ENCODE data around the gene DNAJC2. TPM values are rescaled to one million over a fixed set of nuclear protein-coding genes. Genes with fewer than 3 reads are reported as not detected.
A peak's percentile ranks its signal among the peaks of the same experiment; 100 is the strongest.

Gene DNAJC2, protein sequence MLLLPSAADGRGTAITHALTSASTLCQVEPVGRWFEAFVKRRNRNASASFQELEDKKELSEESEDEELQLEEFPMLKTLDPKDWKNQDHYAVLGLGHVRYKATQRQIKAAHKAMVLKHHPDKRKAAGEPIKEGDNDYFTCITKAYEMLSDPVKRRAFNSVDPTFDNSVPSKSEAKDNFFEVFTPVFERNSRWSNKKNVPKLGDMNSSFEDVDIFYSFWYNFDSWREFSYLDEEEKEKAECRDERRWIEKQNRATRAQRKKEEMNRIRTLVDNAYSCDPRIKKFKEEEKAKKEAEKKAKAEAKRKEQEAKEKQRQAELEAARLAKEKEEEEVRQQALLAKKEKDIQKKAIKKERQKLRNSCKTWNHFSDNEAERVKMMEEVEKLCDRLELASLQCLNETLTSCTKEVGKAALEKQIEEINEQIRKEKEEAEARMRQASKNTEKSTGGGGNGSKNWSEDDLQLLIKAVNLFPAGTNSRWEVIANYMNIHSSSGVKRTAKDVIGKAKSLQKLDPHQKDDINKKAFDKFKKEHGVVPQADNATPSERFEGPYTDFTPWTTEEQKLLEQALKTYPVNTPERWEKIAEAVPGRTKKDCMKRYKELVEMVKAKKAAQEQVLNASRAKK
- 10 to 100 TPM; 15.6 to 18.5 TPM for polyA plus RNA-seq

DNA sequence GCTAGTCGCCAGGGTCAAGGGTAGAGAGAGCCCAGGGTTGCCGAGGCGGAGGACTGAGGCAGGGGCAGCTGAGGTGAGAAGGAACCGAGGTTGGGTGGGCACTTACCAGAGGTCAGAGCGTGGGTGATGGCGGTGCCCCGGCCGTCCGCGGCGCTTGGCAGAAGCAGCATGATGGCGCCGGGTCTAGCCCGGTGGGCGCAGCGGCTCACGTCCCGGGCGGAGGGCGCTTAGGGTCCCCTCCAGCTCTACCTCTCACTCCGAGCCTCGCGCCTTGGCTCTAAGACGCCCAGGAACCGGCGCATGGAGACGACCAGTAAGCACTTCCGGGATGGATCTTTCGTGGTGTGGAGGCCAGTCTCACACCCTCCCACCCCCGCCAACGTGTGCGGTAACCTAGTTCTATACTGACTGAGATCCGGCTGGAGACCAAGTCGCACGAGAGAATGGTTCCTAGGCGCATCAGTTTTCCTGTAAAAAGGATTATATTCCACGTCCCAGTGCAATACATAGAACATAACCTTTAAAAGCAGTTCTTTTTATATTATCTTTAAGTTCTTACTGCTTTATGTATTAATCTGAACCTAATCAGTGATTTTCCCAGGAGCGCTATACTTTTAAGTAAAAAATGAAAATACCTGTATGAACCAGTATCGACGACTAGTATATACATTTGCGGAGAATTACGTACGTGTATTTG is at the start of gene DNAJC2:
TSS of gene DNAJC2 (minus strand) at position 315 of the 697 bp plus-strand sequence. CDS start at position 170, 145 bp downstream.
- 7 to 8% methylated on average over 40 to 43 of the region's 43 CpGs for WGBS, 2 donors
- Histone ChIP-seq H3K4me3 (ENCODE audit: low read depth in 1 of 2, low read length in 2 of 2) (peak within 1 kb of the TSS; percentile 89 to 92), H3K27me3 (ENCODE audit: control insufficient read depth in 1 of 2, insufficient read depth in 2 of 2, low read length in 2 of 2) (no peaks in the 10 kb centered on the region), H3K27ac (ENCODE audit: low read depth in 2 of 2, low read length in 1 of 2) (peak within 1 kb of the TSS; percentile 68 to 87), H3K36me3 (ENCODE audit: control insufficient read depth in 2 of 2, insufficient read depth in 2 of 2, low read length in 1 of 2) (peaks cover 4 to 6% of the 10 kb centered on the region in 2 donors), H3K9me3 (ENCODE audit: control insufficient read depth in 2 of 2, insufficient read depth in 1 of 2, low read depth in 1 of 2, low read length in 1 of 2) (no peaks in the 10 kb centered on the region), H3K4me1 (ENCODE audit: control insufficient read depth in 2 of 2, insufficient read depth in 2 of 2, low read length in 1 of 2) (peaks cover 0 to 3% of the 10 kb centered on the region in 2 donors)

DNA sequence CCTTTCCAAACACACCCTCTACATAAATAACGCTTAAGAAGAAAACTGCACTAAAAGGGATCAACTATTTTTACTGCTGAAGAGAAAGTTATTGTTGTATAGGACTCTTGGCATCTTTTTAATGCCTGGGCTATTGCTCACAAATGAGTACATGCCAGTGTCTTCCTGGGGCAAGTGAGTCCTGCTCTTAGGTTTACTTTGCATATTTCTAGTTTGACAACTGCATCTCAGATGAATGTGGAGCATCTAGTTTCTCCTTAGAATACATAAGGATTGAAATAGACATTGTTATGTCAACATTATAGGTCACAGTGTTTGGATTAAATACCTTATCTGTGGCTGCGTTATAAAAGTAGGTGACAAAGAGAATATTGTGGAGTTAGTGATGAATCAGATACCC is 47.4 kb upstream of the DNAJC2 start:
- 63 to 64% methylated on average over 2 of the region's 2 CpGs for WGBS, 2 donors
- Histone ChIP-seq H3K36me3 (ENCODE audit: control insufficient read depth in 2 of 2, insufficient read depth in 2 of 2, low read length in 1 of 2) (no peaks in the 10 kb centered on the region), H3K27me3 (ENCODE audit: control insufficient read depth in 1 of 2, insufficient read depth in 2 of 2, low read length in 2 of 2) (no peaks in the 10 kb centered on the region), H3K9me3 (ENCODE audit: control insufficient read depth in 2 of 2, insufficient read depth in 1 of 2, low read depth in 1 of 2, low read length in 1 of 2) (no peaks in the 10 kb centered on the region), H3K4me1 (ENCODE audit: control insufficient read depth in 2 of 2, insufficient read depth in 2 of 2, low read length in 1 of 2) (no peaks in the 10 kb centered on the region), H3K4me3 (ENCODE audit: low read depth in 1 of 2, low read length in 2 of 2) (no peak overlapping the region), H3K27ac (ENCODE audit: low read depth in 2 of 2, low read length in 1 of 2) (no peak overlapping the region)

DNA sequence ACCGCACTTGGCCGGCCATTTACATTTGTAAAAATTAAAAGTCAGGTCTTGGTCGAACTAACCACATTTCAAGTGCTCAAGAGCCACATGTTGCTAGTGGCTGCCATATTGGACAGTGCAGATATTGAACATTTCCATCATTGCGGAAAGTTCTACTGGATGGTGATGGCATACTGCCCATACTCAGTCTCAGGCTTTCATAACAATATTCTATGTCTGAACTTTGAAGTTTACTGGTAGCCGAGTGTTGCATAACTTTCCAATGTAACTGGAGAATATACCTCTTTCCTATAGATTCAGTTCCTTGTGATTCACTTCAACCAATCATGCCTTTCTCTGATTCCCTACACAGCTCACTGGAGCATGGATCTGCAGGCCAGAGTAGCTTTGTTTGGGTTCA is 46.6 kb upstream of the DNAJC2 start:
- 96 to 99% methylated on average over 5 of the region's 5 CpGs for WGBS, 2 donors
- H3K27me3 ChIP-seq (ENCODE audit: control insufficient read depth in 1 of 2, insufficient read depth in 2 of 2, low read length in 2 of 2), result no peaks in the 10 kb centered on the region
- H3K4me3 ChIP-seq (ENCODE audit: low read depth in 1 of 2, low read length in 2 of 2), result no peak overlapping the region
- H3K27ac ChIP-seq (ENCODE audit: low read depth in 2 of 2, low read length in 1 of 2), result no peak overlapping the region
- H3K9me3 ChIP-seq (ENCODE audit: control insufficient read depth in 2 of 2, insufficient read depth in 1 of 2, low read depth in 1 of 2, low read length in 1 of 2), result no peaks in the 10 kb centered on the region
- no peaks in the 10 kb centered on the region for H3K4me1 ChIP-seq (ENCODE audit: control insufficient read depth in 2 of 2, insufficient read depth in 2 of 2, low read length in 1 of 2)
- H3K36me3 ChIP-seq (ENCODE audit: control insufficient read depth in 2 of 2, insufficient read depth in 2 of 2, low read length in 1 of 2), result no peaks in the 10 kb centered on the region

DNA sequence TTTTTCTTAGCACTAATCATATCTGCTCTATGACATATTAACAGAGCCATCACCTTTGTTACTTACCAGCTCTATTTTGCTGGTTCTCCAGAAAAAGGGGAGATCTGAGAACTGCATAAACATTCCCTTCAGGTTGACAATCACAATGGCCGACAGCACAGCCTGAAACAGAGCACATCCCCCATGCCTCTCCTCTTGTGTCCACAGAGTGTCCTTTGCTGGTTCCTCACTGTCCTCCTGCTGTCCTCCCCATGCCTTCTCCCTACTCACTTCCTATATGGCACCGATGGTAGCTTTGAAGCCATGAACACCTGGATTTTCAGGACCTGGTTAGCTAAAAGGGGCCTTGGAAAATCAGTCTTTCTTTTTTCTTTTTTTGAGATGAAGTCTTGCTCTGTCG is 44.7 kb upstream of the DNAJC2 start:
- H3K4me1 ChIP-seq (ENCODE audit: control insufficient read depth in 2 of 2, insufficient read depth in 2 of 2, low read length in 1 of 2), result no peaks in the 10 kb centered on the region
- WGBS, 2 donors, result 82 to 87% methylated on average over 3 of the region's 3 CpGs
- no peaks in the 10 kb centered on the region for H3K36me3 ChIP-seq (ENCODE audit: control insufficient read depth in 2 of 2, insufficient read depth in 2 of 2, low read length in 1 of 2)
- no peak overlapping the region for H3K27ac ChIP-seq (ENCODE audit: low read depth in 2 of 2, low read length in 1 of 2)
- H3K4me3 ChIP-seq (ENCODE audit: low read depth in 1 of 2, low read length in 2 of 2), result no peak overlapping the region
- H3K9me3 ChIP-seq (ENCODE audit: control insufficient read depth in 2 of 2, insufficient read depth in 1 of 2, low read depth in 1 of 2, low read length in 1 of 2), result no peaks in the 10 kb centered on the region
- H3K27me3 ChIP-seq (ENCODE audit: control insufficient read depth in 1 of 2, insufficient read depth in 2 of 2, low read length in 2 of 2), result no peaks in the 10 kb centered on the region

DNA sequence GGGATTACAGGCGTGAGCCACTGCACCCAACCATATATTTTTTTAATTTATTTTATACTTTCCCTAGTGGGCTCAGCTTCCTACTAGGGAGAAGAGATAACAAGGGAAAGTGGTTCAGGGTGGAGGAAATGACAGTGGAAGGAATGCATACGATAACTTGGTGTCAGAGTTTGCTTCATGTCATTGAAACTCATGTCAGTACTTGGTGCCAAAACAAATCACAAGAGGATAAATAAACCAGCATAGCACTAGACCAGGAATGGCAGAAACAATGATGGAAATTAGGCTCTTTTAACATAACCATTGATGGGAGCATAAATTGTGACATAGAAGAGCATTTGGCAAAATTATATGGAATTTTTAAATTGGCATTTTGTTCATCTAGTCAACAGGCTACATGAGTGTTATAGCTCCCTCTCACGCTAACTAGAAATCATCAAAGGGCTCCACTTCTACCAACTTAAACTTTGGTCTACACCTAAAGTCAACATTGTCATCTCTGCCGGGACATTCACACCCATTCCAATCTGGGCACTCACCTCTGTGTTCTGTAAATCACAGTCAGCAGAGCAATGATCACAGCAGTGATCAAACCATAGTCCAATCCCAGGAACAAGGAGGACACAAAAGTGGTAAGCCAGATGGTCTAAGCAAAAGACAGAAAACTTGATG is 44.0 kb upstream of the DNAJC2 start:
- no peaks in the 10 kb centered on the region for H3K9me3 ChIP-seq (ENCODE audit: control insufficient read depth in 2 of 2, insufficient read depth in 1 of 2, low read depth in 1 of 2, low read length in 1 of 2)
- no peak overlapping the region for H3K4me3 ChIP-seq (ENCODE audit: low read depth in 1 of 2, low read length in 2 of 2)
- no peaks in the 10 kb centered on the region for H3K4me1 ChIP-seq (ENCODE audit: control insufficient read depth in 2 of 2, insufficient read depth in 2 of 2, low read length in 1 of 2)
- H3K27ac ChIP-seq (ENCODE audit: low read depth in 2 of 2, low read length in 1 of 2), result no peak overlapping the region
- WGBS, 2 donors, result 69 to 76% methylated on average over 4 of the region's 4 CpGs
- no peaks in the 10 kb centered on the region for H3K36me3 ChIP-seq (ENCODE audit: control insufficient read depth in 2 of 2, insufficient read depth in 2 of 2, low read length in 1 of 2)
- H3K27me3 ChIP-seq (ENCODE audit: control insufficient read depth in 1 of 2, insufficient read depth in 2 of 2, low read length in 2 of 2), result no peaks in the 10 kb centered on the region

DNA sequence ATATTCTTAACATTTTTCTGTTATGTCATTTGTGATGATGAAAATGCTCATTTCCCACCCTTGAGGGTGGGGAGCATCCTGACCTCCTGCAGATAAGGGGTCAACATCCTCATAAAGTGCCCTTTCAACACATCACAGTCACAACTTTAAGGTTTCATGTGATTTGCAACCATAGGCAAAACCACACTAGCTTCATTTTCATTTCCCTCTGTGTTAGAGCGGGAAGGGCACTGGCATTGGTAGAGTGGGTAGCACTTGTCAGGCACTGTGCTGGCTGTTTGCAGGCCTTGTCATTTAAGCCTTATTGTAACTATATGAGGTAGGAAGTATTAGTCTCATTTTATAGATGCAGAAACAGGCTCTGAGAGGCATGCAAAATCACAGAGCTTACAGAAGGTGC is 42.7 kb upstream of the DNAJC2 start:
- no peaks in the 10 kb centered on the region for H3K27me3 ChIP-seq (ENCODE audit: control insufficient read depth in 1 of 2, insufficient read depth in 2 of 2, low read length in 2 of 2)
- no peaks in the 10 kb centered on the region for H3K4me1 ChIP-seq (ENCODE audit: control insufficient read depth in 2 of 2, insufficient read depth in 2 of 2, low read length in 1 of 2)
- H3K27ac ChIP-seq (ENCODE audit: low read depth in 2 of 2, low read length in 1 of 2), result no peak overlapping the region
- WGBS, 2 donors, result 85 to 90% methylated on average over 1 of the region's 1 CpG
- H3K4me3 ChIP-seq (ENCODE audit: low read depth in 1 of 2, low read length in 2 of 2), result no peak overlapping the region
- no peaks in the 10 kb centered on the region for H3K9me3 ChIP-seq (ENCODE audit: control insufficient read depth in 2 of 2, insufficient read depth in 1 of 2, low read depth in 1 of 2, low read length in 1 of 2)
- no peaks in the 10 kb centered on the region for H3K36me3 ChIP-seq (ENCODE audit: control insufficient read depth in 2 of 2, insufficient read depth in 2 of 2, low read length in 1 of 2)

DNA sequence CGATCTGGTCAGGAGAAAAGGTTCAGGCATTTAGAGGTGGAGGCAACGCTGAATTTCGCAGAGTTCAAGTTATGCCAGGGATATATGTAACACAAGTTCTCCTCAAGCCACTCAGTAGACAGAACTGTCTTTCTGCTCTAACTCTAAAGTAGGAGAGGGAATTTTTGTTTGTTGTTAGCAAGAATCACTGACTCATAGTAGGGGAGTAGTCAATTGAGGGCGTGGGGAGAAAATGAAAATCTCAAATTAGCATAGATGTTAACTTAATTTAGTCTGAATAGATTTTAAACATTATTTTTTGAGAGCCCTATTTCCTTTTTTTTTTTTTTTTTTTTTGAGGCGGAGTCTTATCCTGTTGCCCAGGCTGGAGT is 37.5 kb upstream of the DNAJC2 start:
- Histone ChIP-seq H3K36me3 (ENCODE audit: control insufficient read depth in 2 of 2, insufficient read depth in 2 of 2, low read length in 1 of 2) (no peaks in the 10 kb centered on the region), H3K4me1 (ENCODE audit: control insufficient read depth in 2 of 2, insufficient read depth in 2 of 2, low read length in 1 of 2) (no peaks in the 10 kb centered on the region), H3K9me3 (ENCODE audit: control insufficient read depth in 2 of 2, insufficient read depth in 1 of 2, low read depth in 1 of 2, low read length in 1 of 2) (no peaks in the 10 kb centered on the region), H3K27me3 (ENCODE audit: control insufficient read depth in 1 of 2, insufficient read depth in 2 of 2, low read length in 2 of 2) (no peaks in the 10 kb centered on the region), H3K27ac (ENCODE audit: low read depth in 2 of 2, low read length in 1 of 2) (no peak overlapping the region), H3K4me3 (ENCODE audit: low read depth in 1 of 2, low read length in 2 of 2) (no peak overlapping the region)
- 89 to 91% methylated on average over 5 of the region's 5 CpGs for WGBS, 2 donors

DNA sequence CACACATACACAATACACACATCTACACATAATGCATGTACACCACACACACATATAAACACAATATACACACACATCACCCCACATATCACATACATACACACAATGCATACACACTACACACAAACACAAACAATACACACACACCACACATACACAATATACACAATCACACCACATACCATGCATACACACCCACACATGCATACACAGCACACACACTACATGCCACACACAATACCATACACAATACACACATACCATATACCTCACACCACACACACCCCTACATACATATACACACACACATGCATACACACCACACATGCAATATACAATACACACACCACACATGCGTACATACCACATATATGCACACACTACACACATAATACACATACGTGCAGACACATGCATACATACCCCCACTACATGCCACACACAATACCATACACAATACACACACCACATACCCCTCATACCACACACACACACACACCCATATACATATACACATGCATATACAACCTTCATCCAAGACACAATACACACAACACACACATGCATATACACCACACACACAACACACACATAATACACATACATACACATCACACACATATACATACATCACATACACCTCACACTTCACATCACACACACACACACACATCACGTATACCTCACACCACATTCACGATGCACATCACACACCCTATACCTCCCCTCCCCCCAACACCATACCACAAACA is 36.9 kb upstream of the DNAJC2 start:
- no peaks in the 10 kb centered on the region for H3K4me1 ChIP-seq (ENCODE audit: control insufficient read depth in 2 of 2, insufficient read depth in 2 of 2, low read length in 1 of 2)
- 84 to 91% methylated on average over 4 of the region's 4 CpGs for WGBS, 2 donors
- no peaks in the 10 kb centered on the region for H3K36me3 ChIP-seq (ENCODE audit: control insufficient read depth in 2 of 2, insufficient read depth in 2 of 2, low read length in 1 of 2)
- no peak overlapping the region for H3K4me3 ChIP-seq (ENCODE audit: low read depth in 1 of 2, low read length in 2 of 2)
- H3K27me3 ChIP-seq (ENCODE audit: control insufficient read depth in 1 of 2, insufficient read depth in 2 of 2, low read length in 2 of 2), result no peaks in the 10 kb centered on the region
- H3K9me3 ChIP-seq (ENCODE audit: control insufficient read depth in 2 of 2, insufficient read depth in 1 of 2, low read depth in 1 of 2, low read length in 1 of 2), result no peaks in the 10 kb centered on the region
- no peak overlapping the region for H3K27ac ChIP-seq (ENCODE audit: low read depth in 2 of 2, low read length in 1 of 2)

Measured in esophagus (tissue), 2 donors.